ENCODE data around the gene TRPM6.
"Not testable (repeated sequence)": the region's sequence is repeated elsewhere in the genome, so short reads cannot be mapped to it uniquely, and the experiment has no call there.

The TRPM6 gene

GRCh38 chr9:74858751-74859414 lies 28.8 kb downstream of the TRPM6 start:
- no peak for DNase-seq

DNA sequence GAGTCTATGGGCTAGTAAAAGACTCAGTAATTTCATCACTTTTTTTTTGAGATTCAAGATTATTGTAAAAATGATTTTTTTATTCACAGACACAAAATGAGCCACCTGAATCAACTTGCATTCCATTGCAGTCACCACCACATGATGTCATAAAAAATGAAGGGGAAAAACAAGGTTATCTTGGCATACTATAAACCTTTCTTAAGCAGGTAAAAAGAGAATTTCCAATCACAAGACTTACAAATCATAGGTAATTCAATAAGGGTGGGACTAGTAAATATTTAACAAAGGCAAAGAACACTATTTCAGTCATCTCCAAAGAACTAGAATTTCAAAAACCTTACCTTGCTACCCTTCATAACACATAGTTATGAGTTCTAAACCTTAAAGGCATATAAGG lies 30.7 kb downstream of the TRPM6 start:
- DNase-seq, result no peak

- peak in 1 of 2 experiments; percentile 36 for DNase-seq
Observed at GRCh38 chr9:74855072-74855471, 32.6 kb downstream of the TRPM6 start.

DNA sequence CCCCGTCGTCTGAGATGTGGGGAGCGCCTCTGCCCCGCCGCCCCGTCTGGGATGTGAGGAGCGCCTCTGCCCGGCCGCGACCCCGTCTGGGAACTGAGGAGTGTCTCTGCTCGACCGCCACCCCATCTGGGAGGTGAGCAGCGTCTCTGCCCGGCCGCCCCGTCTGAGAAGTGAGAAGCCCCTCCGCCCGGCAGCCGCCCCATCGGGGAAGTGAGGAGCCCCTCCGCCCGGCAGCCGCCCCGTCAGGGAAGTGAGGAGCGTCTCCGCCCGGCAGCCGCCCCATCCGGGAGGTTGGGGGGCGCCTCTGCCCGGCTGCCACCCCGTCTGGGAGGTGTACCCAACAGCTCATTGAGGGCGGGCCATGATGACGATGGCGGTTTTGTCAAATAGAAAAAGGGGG lies 34.7 kb downstream of the TRPM6 start:
- not testable (repeated sequence) for DNase-seq

DNA sequence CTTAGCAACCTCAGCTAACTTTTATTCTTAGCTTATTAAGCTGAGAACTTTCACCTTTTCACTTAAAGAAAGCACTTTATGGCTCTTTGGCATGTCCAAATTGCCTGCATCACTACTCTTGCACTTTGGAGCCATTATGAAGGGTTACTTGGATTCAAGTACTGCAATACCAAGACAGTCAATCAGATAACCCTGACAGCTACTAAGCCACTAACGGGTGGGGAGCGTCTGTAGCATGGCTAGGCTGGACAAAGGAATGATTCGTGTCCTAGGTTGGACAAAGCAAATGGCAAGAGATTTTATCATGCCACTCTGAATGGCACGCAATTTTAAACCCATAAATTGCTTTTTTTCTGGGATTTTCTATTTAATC lies 39.6 kb downstream of the TRPM6 start:
- no peak for DNase-seq

DNA sequence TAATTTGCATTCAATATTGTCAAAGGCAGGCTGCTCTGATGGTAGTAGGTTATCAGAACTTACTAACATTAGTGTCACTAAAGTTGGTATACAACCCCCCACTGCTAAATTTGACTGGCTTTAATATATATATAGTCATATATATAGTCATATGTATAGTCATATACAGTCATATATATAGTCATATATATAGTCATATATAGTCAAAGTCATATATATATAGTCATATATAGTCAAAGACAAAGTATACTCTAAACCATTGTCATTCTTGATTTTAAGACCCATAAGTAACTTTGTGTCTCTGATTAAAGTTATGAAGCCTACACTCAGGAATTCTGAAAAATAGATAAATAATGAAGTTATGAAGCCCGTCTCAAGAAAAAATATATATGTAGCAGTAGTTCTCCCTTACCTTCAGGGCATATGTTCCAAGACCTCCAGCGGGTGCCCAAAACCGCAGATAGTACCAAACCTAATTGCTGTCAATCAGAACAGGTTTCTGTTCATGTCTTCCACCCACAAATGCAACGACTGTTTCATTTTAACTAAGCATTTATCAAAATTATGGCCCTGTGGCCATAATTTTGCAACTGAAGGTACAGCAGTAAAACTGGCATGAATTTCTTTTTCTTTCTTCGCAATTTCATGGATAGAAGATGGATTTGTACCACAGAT lies 40.1 kb downstream of the TRPM6 start:
- no peak for DNase-seq

DNA sequence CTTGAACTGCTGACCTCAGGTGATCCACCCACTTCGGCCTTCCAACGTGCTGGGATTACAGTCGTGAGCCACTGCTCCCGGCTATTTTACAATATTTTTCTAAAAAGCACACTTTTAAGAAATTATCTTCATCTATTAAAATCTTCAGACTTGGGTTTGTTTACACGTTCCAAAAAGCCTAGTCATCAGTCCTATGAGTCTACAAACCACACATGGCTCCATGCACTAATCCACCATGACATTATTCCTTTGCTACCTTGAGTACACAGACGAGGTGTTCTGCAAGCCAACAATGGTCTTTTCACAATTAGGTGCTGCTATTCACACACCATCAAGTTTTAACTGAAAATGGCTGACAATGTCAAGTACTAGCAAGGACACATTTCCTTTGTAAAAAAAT lies 41.0 kb downstream of the TRPM6 start:
- no peak for DNase-seq

DNA sequence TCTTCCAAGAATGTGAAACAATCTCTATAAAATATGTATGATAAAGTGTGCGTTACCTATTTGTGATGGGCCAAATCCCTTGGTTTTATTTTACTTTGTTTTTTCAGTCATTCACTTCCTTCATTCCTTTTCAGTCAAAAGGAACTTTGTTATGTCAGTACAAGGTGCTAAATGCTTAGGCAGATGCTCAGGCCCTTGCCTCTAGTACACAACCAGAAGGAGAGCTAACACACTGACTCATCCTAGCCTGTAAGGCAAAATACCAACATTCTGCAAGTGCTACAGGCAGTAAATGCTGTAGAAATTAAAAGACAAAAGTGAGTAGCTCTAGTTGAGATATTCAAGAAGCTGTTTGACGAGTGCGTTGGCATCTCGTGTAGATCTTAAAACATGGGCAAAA lies 49.4 kb downstream of the TRPM6 start:
- no peak for DNase-seq

DNA sequence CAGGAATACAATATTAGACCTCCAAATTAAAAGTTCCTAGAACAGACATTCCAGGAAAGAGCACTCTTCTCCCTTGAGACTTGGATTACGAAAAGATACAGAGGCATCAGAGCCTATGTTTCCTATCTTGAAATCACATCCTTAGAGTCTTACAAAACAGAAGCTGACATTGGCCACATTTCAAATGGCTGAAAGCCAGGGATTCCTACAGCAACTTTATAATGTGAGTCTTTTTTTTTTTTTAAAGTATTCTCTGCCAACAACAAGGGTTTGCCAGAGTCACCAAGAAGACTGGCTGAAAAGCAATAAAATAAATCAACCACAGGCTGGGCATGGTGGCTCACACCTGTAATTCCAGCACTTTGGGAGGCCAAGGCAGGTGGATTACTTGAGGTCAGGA lies 63.1 kb downstream of the TRPM6 start:
- no peak for DNase-seq

- no peak for DNase-seq
Observed at GRCh38 chr9:74821636-74822035, 66.1 kb downstream of the TRPM6 start.

- no peak for DNase-seq
Observed at GRCh38 chr9:74817816-74818215, 69.9 kb downstream of the TRPM6 start.

- no peak for DNase-seq
Observed at GRCh38 chr9:74817281-74817810, 70.4 kb downstream of the TRPM6 start.

GRCh38 chr9:74810200-74810599 lies 77.5 kb downstream of the TRPM6 start:
- no peak for DNase-seq

DNA sequence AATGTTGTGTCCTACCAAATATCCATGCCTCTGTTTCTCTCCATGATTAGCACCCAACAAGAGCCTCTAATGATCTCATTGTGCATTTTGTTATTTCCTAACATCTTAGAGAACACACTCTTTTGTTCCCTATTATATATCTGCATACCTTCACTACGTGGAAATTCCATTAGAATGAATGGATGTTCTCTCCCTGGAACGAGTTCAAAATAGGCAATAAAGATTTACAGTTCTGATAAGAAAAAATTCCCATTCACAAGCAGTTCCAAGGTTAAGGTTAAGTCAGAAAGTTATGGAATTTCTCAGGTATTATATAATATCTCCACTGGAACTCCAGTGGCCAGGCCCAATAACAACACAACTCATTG lies 83.7 kb downstream of the TRPM6 start:
- no peak for DNase-seq

GRCh38 chr9:74803376-74804017 lies 84.2 kb downstream of the TRPM6 start:
- DNase-seq, result no peak

DNA sequence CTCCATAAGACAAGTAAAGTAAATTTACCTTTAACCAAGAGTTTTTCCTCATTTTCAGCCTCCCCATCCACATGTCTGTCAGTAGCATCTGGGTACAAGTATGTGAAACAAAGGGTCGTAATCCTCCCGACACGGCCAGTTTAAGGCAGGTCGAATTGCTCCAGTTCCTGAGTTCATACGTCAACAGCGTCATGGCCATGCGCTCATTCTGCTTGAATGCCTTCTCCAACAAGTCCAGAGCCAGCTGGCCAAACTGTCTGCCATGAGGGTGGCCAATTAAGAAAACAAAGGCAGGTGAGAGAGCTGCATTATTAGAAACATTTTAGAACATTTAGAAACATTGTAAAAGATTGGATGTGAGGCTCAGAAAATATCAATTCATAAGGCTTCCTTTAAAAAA lies 87.5 kb downstream of the TRPM6 start:
- DNase-seq, result no peak

DNA sequence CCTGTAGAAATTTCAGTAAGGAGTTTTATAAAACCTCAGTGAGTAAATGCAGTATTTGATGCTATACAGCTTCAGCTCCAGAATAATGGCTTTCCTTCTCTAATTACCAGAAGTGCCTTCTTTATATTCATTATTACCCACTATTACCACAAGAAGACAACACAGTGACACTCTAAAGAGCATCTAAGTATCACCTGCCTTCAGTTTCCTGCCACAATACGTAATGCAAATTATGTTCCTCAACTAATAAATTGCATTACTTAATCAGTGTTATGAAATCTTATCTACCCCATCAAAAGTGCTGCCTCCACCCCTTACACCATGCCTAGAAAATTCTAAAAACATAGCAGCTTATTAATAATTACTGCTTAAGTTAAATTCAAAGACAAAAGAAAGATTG lies 91.9 kb downstream of the TRPM6 start:
- DNase-seq, result no peak

GRCh38 chr9:74795081-74795480 lies 92.6 kb downstream of the TRPM6 start:
- no peak for DNase-seq

DNA sequence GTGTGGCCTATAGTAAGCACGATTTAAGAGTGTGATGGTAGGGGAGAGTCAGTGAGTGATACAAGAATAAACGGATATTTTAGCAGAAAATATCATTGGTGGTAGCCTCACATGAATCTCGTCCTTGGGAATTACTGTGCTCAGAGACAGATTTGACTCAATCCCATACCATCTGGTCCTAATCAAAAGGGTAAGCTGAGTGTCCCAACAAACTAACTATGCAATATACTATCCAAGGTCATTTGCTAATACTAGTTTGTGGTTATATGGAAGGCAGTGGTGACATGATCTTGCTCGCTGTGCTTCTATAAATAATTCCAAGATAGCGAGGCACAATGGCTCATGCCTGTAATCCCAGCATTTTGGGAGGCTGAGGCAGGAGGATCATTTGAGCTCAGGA lies 103.2 kb downstream of the TRPM6 start:
- no peak for DNase-seq

DNA sequence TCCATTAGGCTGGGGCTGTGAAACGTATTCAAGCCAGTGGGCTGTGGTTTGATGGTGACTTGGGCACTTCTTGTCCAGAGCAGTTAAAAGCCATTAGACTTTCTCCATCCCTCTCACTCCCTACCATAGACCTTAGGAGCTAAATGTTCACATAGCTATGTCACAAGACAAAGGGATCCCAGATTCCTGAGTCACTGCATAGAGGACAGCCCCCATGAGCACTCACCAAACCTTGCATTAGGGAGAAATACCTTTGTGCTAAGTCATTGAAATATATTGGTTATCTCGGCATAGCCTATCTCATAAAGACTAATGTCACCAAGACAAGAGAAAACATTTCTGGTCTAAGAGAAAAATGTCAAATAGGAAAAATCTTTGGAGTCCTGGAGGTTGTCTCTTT lies 104.3 kb downstream of the TRPM6 start:
- no peak for DNase-seq

GRCh38 chr9:74777136-74777879 lies 110.4 kb downstream of the TRPM6 start:
- DNase-seq, result peak; percentile 8 to 72

DNA sequence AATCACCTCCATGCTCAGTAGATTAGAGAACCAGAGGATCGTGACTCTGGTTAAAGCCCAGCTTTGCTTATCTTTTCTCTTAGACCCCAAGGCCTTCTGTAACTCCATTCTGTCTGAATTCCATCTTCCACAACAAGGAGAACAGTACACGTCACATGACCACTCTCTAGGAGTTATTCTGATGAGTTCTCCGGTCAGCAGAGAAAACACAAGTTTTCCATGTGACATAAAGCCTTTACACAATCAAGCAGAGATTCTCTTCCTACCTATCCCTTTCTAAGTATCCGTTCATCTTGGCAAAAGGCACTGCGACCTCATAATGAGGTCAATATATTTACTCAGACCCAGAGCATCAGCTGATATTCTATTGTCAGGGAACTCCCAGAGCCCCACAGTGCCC lies 112.3 kb downstream of the TRPM6 start:
- no peak for DNase-seq

DNA sequence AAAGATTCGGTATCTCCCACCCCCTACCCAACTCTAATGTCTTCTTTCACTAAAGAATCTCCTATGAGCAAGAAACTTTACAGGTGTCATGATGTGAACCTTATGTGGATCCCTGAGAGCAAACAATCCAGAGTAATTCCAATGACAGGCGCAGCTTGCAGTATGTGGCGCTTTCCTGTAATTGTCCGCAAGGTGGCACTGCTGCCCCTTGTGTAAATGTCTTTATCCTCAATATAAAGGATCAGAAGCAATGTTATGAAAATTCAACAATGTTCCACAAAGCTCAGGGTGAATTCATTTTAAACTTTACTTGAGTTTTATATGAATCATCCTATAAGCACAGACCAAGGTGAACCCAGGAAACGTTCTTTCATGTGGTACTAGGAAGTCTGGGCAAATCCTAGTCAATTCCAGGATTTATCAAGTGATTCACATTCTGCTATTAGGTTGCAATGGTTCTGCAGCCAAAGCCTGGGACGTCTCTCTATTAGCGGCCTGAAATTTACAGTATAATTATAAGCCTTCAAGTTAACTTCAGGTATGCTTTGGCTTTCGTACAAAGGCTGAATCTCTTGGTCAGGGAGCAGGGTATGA lies 113.7 kb downstream of the TRPM6 start:
- DNase-seq, result peak; percentile 26 to 77
